IMR-90 (cell line): ENCODE results near the gene FCHSD2. TPM values are rescaled to one million over a fixed set of nuclear protein-coding genes. Genes with fewer than 3 reads are reported as not detected.

Experiments
- ATAC-seq: fragments of 200-7000 bp; cut with Tn5 transposase; 2 replicates; pipeline ENCODE4 v1.9.1; 2020; ENCODE audit warnings: low read depth, mild to moderate bottlenecking, moderate library complexity
- BruUV-seq: library from RNA; stranded (reverse); fragments of 400-500 nt; replicated peaks from 2 replicates; lab custom pipeline; 2021; lab: Mats Ljungman, UMichigan
- CTCF ChIA-PET: fragments of 300-600 bp; formaldehyde crosslinking; extraction: SDS; loops from one replicate; lab custom pipeline; 2021; ENCODE audit warnings: antibody characterized with exemption; lab: Yijun Ruan, JAX
- POLR2A ChIA-PET: fragments of 300-600 bp; sonication (Branson Sonifier 250); formaldehyde crosslinking; loops from one replicate; lab custom pipeline; 2022; ENCODE audit warnings: antibody characterized with exemption; ENCODE audit not compliant: unreplicated experiment; lab: Charles Lee
- DNase-seq: peaks from one replicate; pipeline ENCODE4 v3.0.0; 2013
- H2AFZ ChIP-seq: replicated peaks from 2 replicates; pipeline ENCODE3; 2013; ENCODE audit warnings: low read length, mild to moderate bottlenecking; ENCODE audit not compliant: poor library complexity
- H2AK5ac ChIP-seq: 2 replicates; pipeline ENCODE4 v1.6.1; 2013; ENCODE audit warnings: low read depth, low read length, inconsistent platforms
- H2AK9ac ChIP-seq: replicated peaks from 2 replicates; pipeline ENCODE3; 2013; ENCODE audit warnings: mild to moderate bottlenecking, low read depth, low read length, moderate library complexity; ENCODE audit not compliant: poor library complexity
- H2BK120ac ChIP-seq: 2 replicates; pipeline ENCODE4 v1.6.1; 2013; ENCODE audit warnings: low read depth, low read length, inconsistent platforms
- H2BK15ac ChIP-seq: 3 replicates; pipeline ENCODE4 v1.6.1; 2013; ENCODE audit warnings: low read depth, low read length, inconsistent platforms
- H2BK20ac ChIP-seq: 2 replicates; pipeline ENCODE4 v1.6.1; 2013; ENCODE audit warnings: low read depth, mild to moderate bottlenecking, inconsistent platforms, low read length, moderate library complexity
- H2BK5ac ChIP-seq: 2 replicates; pipeline ENCODE4 v1.6.1; 2013; ENCODE audit warnings: mild to moderate bottlenecking, low read depth, low read length, inconsistent platforms; ENCODE audit not compliant: poor library complexity, severe bottlenecking
- H3K14ac ChIP-seq: replicated peaks from 2 replicates; pipeline ENCODE4 v1.6.1; 2013; ENCODE audit warnings: low read depth, low read length, inconsistent platforms
- H3K18ac ChIP-seq: 2 replicates; pipeline ENCODE4 v1.6.1; 2013; ENCODE audit warnings: low read depth, low read length, control low read depth
- H3K23ac ChIP-seq: 2 replicates; pipeline ENCODE4 v1.6.1; 2013; ENCODE audit warnings: low read depth, low read length, inconsistent platforms
- H3K27ac ChIP-seq: 2 replicates; pipeline ENCODE4 v1.5.1; 2013; ENCODE audit warnings: mild to moderate bottlenecking, control low read depth, low read length; ENCODE audit not compliant: insufficient read depth
- H3K27me3 ChIP-seq: 2 replicates; pipeline ENCODE4 v1.6.1; 2013; ENCODE audit warnings: low read length; ENCODE audit not compliant: control insufficient read depth, insufficient read depth
- H3K36me3 ChIP-seq: 2 replicates; pipeline ENCODE4 v1.6.1; 2013; ENCODE audit warnings: low read length, mixed read lengths; ENCODE audit not compliant: control insufficient read depth, insufficient read depth
- H3K4ac ChIP-seq: 2 replicates; pipeline ENCODE4 v1.6.1; 2013; ENCODE audit warnings: low read depth, low read length, inconsistent platforms
- H3K4me1 ChIP-seq: 2 replicates; pipeline ENCODE4 v1.6.1; 2013; ENCODE audit warnings: low read length, mixed read lengths; ENCODE audit not compliant: control insufficient read depth, insufficient read depth
- H3K4me2 ChIP-seq: 2 replicates; pipeline ENCODE4 v1.6.1; 2013; ENCODE audit warnings: low read depth, mild to moderate bottlenecking, control low read depth, low read length, moderate library complexity
- H3K4me3 ChIP-seq: 2 replicates; pipeline ENCODE4 v1.5.1; 2013; ENCODE audit warnings: low read depth, mild to moderate bottlenecking, control low read depth, low read length, moderate library complexity; ENCODE audit not compliant: insufficient read depth
- H3K56ac ChIP-seq: 2 replicates; pipeline ENCODE4 v1.6.1; 2013; ENCODE audit warnings: low read length, inconsistent platforms; ENCODE audit not compliant: insufficient read depth; ENCODE audit errors: extremely low read depth
- H3K79me1 ChIP-seq, 2 experiments: 2 replicates each; pipeline ENCODE4 v1.6.1; 2013; ENCODE audit warnings: low read length in 2 of 2, inconsistent platforms in 1 of 2, low read depth in 1 of 2
- H3K9ac ChIP-seq: 2 replicates; pipeline ENCODE4 v1.6.1; 2013; ENCODE audit warnings: low read depth, low read length, control low read depth
- H3K9me1 ChIP-seq: 2 replicates; pipeline ENCODE4 v1.6.1; 2013; ENCODE audit warnings: low read length, inconsistent platforms; ENCODE audit not compliant: insufficient read depth
- H3K9me3 ChIP-seq: 2 replicates; pipeline ENCODE4 v1.6.1; 2013; ENCODE audit warnings: low read length; ENCODE audit not compliant: control insufficient read depth, insufficient read depth
- H4K20me1 ChIP-seq: 2 replicates; pipeline ENCODE4 v1.6.1; 2013; ENCODE audit warnings: low read length, inconsistent platforms; ENCODE audit not compliant: insufficient read depth
- H4K5ac ChIP-seq: 2 replicates; pipeline ENCODE4 v1.6.1; 2013; ENCODE audit warnings: mild to moderate bottlenecking, low read depth, low read length, control low read depth
- H4K8ac ChIP-seq, 2 experiments: 2 replicates each; pipeline ENCODE4 v1.6.1; 2013; ENCODE audit warnings: low read depth in 2 of 2, low read length in 2 of 2, control low read depth in 1 of 2, inconsistent platforms in 1 of 2
- H4K91ac ChIP-seq: 2 replicates; pipeline ENCODE4 v1.6.1; 2013; ENCODE audit warnings: low read depth, low read length, inconsistent platforms; ENCODE audit not compliant: insufficient read depth
- BHLHE40 ChIP-seq: fragments of 150-350 bp; IDR thresholded peaks from 2 replicates; pipeline ENCODE4 v1.6.1; 2016; ENCODE audit warnings: mild to moderate bottlenecking, low read depth, low read length
- CEBPB ChIP-seq: IDR thresholded peaks from 2 replicates; pipeline ENCODE4 v1.6.1; 2012; ENCODE audit warnings: low read depth, low read length, improper control_type of control experiment
- CHD1 ChIP-seq: IDR thresholded peaks from 2 replicates; pipeline ENCODE4 v1.6.1; 2012; ENCODE audit warnings: low read depth, low read length, improper control_type of control experiment
- FOS ChIP-seq: fragments of 150-350 bp; IDR thresholded peaks from 2 replicates; pipeline ENCODE4 v1.6.1; 2016; ENCODE audit warnings: low read depth, low read length
- MAFK ChIP-seq: IDR thresholded peaks from 2 replicates; pipeline ENCODE4 v1.6.1; 2012; ENCODE audit warnings: low read depth, low read length, improper control_type of control experiment
- MAZ ChIP-seq: IDR thresholded peaks from 2 replicates; pipeline ENCODE4 v1.6.1; 2012; ENCODE audit warnings: low read depth, mild to moderate bottlenecking, low read length, improper control_type of control experiment, moderate library complexity, borderline replicate concordance
- MXI1 ChIP-seq: IDR thresholded peaks from 2 replicates; pipeline ENCODE4 v1.6.1; 2012; ENCODE audit warnings: low read depth, mild to moderate bottlenecking, low read length, moderate library complexity, borderline replicate concordance
- NFE2L2 ChIP-seq: fragments of 150-350 bp; IDR thresholded peaks from 2 replicates; pipeline ENCODE4 v1.6.1; 2016; ENCODE audit warnings: low read depth, mild to moderate bottlenecking, low read length
- POLR2A ChIP-seq: IDR thresholded peaks from 2 replicates; pipeline ENCODE4 v1.6.1; 2012; ENCODE audit warnings: mild to moderate bottlenecking, low read depth, low read length
- RAD21 ChIP-seq: IDR thresholded peaks from 2 replicates; pipeline ENCODE4 v1.6.1; 2012; ENCODE audit warnings: low read length, improper control_type of control experiment
- RCOR1 ChIP-seq: IDR thresholded peaks from 2 replicates; pipeline ENCODE4 v1.6.1; 2012; ENCODE audit warnings: mild to moderate bottlenecking, low read length, improper control_type of control experiment; ENCODE audit not compliant: insufficient replicate concordance
- RFX5 ChIP-seq: IDR thresholded peaks from 2 replicates; pipeline ENCODE4 v1.8.0; 2012; ENCODE audit warnings: low read depth, mild to moderate bottlenecking, low read length, moderate library complexity
- SMC3 ChIP-seq: fragments of 150-350 bp; IDR thresholded peaks from 2 replicates; pipeline ENCODE4 v1.6.1; 2016; ENCODE audit warnings: low read depth, mild to moderate bottlenecking, antibody characterized with exemption, low read length, moderate library complexity
- WGBS, 2 experiments: methylation state at CpG; one replicate each; pipeline versions ENCODE4 v1.1.5 to v1.1.7; 2013; ENCODE audit warnings: missing lambda C conversion rate in 2 of 2; ENCODE audit not compliant: insufficient read length in 1 of 2; ENCODE audit errors: extremely low coverage in 2 of 2; 5-methylcytosine and 5-hydroxymethylcytosine counted together
- dilution Hi-C: fragments of 300-500 bp; cut with HindIII; formaldehyde crosslinking; loops from one replicate; pipeline ENCODE4 v1.14.3; 2018; ENCODE audit warnings: low sequenced_read_pairs; ENCODE audit not compliant: unreplicated experiment
- in situ Hi-C: fragments of 300-500 bp; cut with MboI; formaldehyde crosslinking; loops from 3 replicates; pipeline ENCODE4 v1.14.3; 2019; ENCODE audit warnings: low sequenced_read_pairs, inconsistent platforms, mixed read lengths
- intact Hi-C: fragments of 100-400 bp; cut with micrococcal nuclease; formaldehyde crosslinking; loops from 2 replicates; pipeline ENCODE4 v1.10.0; 2022
- polyA plus RNA-seq, 3 experiments: library from polyadenylated mRNA; depleted of rRNA; stranded (reverse); fragments of >200 nt; gene quantifications; 2 replicates each; pipeline ENCODE4 v1.2.3, GENCODE V29; 2012; ENCODE audit warnings: low replicate concordance in 1 of 3
- total RNA-seq: library from RNA; depleted of rRNA; stranded (reverse); fragments of >200 nt; gene quantifications from 2 replicates; pipeline ENCODE4 v1.2.3, GENCODE V29; 2012
- TF ChIP-seq, protein P1 (sequence below): conservative IDR thresholded peaks from 2 replicates; pipeline ENCODE4 v1.5.1; 2012; ENCODE audit warnings: mild to moderate bottlenecking, low read depth, low read length, improper control_type of control experiment
- TF ChIP-seq, protein P2 (sequence below): fragments of 150-350 bp; IDR thresholded peaks from 2 replicates; pipeline ENCODE4 v1.6.1; 2016; ENCODE audit warnings: low read depth, mild to moderate bottlenecking, low read length, moderate library complexity, borderline replicate concordance
- TF ChIP-seq, protein P3 (sequence below): fragments of 150-350 bp; IDR thresholded peaks from 2 replicates; pipeline ENCODE4 v1.6.1; 2017; ENCODE audit warnings: mild to moderate bottlenecking, antibody characterized with exemption, low read length, low read depth

Gene FCHSD2
- total and polyA plus RNA-seq, 2 of the 4 experiments (the other 2 are of a cell fraction) = 5.9 to 18.7 TPM

DNA sequence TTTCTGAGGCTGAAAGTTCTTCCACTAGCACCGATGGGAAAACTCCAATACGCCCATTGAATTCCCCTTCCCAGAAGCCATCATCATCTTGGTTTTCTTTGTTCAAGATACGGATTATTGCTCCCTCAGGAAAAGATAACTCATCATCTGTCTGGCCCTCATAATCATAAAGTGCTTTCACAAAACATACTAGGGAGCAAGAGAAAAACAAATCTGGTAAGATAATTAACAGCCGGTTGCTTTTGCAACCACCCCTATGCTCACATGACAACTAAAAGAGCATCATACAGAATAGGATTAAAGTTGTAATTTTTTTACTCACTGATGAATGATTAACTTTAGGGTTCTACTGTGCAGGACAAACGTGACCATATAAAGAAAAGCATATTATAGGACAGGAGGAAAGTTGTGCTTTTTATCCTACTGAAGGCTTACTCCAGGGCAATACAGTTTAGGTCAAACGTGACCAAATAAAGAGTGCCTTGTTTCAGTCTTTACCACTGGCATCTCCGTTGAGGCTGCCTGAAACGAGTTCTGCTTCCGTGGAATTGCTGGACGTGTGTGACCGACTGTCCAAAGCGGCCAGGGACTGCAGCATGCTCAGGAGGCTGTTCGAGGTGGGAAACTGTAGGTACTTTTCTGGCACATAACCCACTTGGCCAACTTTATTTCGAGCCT lies 299.3 kb downstream of the FCHSD2 start:
- H3K27ac ChIP-seq = no peak overlapping the region
- no peak overlapping the region for H2AFZ ChIP-seq
- intact Hi-C loops = no loop called here
- TF ChIP-seq BHLHE40 (no peak), POLR2A (no peak), RCOR1 (no peak), FOS (no peak), MAFK (no peak), SMC3 (no peak), RAD21 (no peak), MAZ (no peak), CHD1 (no peak), RFX5 (no peak), NFE2L2 (no peak), CEBPB (no peak), MXI1 (no peak)
- TF ChIP-seq, protein P1, sequence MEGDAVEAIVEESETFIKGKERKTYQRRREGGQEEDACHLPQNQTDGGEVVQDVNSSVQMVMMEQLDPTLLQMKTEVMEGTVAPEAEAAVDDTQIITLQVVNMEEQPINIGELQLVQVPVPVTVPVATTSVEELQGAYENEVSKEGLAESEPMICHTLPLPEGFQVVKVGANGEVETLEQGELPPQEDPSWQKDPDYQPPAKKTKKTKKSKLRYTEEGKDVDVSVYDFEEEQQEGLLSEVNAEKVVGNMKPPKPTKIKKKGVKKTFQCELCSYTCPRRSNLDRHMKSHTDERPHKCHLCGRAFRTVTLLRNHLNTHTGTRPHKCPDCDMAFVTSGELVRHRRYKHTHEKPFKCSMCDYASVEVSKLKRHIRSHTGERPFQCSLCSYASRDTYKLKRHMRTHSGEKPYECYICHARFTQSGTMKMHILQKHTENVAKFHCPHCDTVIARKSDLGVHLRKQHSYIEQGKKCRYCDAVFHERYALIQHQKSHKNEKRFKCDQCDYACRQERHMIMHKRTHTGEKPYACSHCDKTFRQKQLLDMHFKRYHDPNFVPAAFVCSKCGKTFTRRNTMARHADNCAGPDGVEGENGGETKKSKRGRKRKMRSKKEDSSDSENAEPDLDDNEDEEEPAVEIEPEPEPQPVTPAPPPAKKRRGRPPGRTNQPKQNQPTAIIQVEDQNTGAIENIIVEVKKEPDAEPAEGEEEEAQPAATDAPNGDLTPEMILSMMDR = no peak
- TF ChIP-seq, protein P2, sequence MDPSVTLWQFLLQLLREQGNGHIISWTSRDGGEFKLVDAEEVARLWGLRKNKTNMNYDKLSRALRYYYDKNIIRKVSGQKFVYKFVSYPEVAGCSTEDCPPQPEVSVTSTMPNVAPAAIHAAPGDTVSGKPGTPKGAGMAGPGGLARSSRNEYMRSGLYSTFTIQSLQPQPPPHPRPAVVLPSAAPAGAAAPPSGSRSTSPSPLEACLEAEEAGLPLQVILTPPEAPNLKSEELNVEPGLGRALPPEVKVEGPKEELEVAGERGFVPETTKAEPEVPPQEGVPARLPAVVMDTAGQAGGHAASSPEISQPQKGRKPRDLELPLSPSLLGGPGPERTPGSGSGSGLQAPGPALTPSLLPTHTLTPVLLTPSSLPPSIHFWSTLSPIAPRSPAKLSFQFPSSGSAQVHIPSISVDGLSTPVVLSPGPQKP = no peak
- TF ChIP-seq, protein P3, sequence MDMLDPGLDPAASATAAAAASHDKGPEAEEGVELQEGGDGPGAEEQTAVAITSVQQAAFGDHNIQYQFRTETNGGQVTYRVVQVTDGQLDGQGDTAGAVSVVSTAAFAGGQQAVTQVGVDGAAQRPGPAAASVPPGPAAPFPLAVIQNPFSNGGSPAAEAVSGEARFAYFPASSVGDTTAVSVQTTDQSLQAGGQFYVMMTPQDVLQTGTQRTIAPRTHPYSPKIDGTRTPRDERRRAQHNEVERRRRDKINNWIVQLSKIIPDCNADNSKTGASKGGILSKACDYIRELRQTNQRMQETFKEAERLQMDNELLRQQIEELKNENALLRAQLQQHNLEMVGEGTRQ = no peak
- H4K5ac ChIP-seq = no peak overlapping the region
- H3K9ac ChIP-seq = no peak overlapping the region
- no TSS peak for BruUV-seq
- dilution Hi-C loops = no loop called here
- H3K23ac ChIP-seq = no peak overlapping the region
- H4K8ac ChIP-seq = no peak overlapping the region
- H2AK5ac ChIP-seq = no peak overlapping the region
- DNase-seq (no peak), ATAC-seq (no peak)
- H3K79me1 ChIP-seq = peaks cover 6 to 15% of the 10 kb centered on the region in 2 experiments; a peak in 3 of 4 replicates
- no peak overlapping the region; the same call in 1 of the 2 replicates for H2BK120ac ChIP-seq
- no peak overlapping the region for H3K14ac ChIP-seq
- H3K4me3 ChIP-seq = no peak overlapping the region
- H3K9me3 ChIP-seq = no peaks in the 10 kb centered on the region
- no peak overlapping the region for H3K4ac ChIP-seq
- no peak overlapping the region for H4K91ac ChIP-seq
- no peak overlapping the region for H2BK15ac ChIP-seq
- H3K27me3 ChIP-seq = no peaks in the 10 kb centered on the region
- H3K56ac ChIP-seq = no peak overlapping the region
- H2AK9ac ChIP-seq = no peak overlapping the region
- H3K9me1 ChIP-seq = peaks cover 20% of the 10 kb centered on the region
- in situ Hi-C loops = no loop called here
- WGBS, 2 experiments = 96% methylated on average over 11 of the region's 14 CpGs; no CpG with 5 or more reads in 1 of the 2 experiments
- H3K18ac ChIP-seq = no peak overlapping the region
- no peak overlapping the region for H2BK20ac ChIP-seq
- H4K20me1 ChIP-seq = no peaks in the 10 kb centered on the region
- ChIA-PET POLR2A (no interaction called here), CTCF (no interaction called here)
- H3K4me1 ChIP-seq = peaks cover 9% of the 10 kb centered on the region
- H2BK5ac ChIP-seq = no peak overlapping the region
- no peak overlapping the region for H3K4me2 ChIP-seq
- peaks cover 11% of the 10 kb centered on the region for H3K36me3 ChIP-seq
